ENCODE data around the gene ATP9B. TPM values are rescaled to one million over a fixed set of nuclear protein-coding genes. Genes with fewer than 3 reads are reported as not detected.
A peak's percentile ranks its signal among the peaks of the same experiment; 100 is the strongest.

Gene ATP9B
- total RNA-seq, 2 donors from 2014 or later, result 29.1 to 38.1 TPM

DNA sequence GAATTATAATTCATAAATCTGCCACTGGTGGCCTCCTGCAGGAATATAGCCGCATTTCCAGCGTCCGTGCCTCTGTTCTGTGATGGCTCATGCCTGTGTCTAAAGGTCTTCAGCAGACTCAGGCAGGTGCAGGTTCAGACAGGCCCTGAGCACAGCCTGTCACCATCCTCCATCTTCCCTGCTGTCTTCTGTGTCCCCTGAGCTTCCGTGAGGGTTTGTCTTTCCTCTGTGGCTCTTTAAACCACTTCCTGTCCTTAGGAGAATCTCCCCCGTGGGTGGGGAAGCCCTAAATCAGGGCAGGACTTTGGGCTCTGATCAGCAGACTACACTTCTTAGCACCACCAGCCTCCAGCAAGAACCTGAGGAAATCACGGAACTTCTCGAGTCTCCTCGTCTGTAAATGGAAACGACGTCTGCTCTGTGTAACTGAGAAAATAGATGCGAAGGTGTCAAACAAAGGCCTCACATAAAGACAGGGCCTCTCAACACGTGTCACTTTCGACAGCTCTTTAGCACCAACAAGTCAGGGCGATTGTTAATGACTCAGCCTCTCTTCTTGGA is 302.4 kb downstream of the ATP9B start:
- DNase-seq, result no peak
- TF ChIP-seq, protein P1, sequence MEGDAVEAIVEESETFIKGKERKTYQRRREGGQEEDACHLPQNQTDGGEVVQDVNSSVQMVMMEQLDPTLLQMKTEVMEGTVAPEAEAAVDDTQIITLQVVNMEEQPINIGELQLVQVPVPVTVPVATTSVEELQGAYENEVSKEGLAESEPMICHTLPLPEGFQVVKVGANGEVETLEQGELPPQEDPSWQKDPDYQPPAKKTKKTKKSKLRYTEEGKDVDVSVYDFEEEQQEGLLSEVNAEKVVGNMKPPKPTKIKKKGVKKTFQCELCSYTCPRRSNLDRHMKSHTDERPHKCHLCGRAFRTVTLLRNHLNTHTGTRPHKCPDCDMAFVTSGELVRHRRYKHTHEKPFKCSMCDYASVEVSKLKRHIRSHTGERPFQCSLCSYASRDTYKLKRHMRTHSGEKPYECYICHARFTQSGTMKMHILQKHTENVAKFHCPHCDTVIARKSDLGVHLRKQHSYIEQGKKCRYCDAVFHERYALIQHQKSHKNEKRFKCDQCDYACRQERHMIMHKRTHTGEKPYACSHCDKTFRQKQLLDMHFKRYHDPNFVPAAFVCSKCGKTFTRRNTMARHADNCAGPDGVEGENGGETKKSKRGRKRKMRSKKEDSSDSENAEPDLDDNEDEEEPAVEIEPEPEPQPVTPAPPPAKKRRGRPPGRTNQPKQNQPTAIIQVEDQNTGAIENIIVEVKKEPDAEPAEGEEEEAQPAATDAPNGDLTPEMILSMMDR (conservative IDR thresholded peaks at IDR 0.05), result no peak
- H3K9me3 ChIP-seq (ENCODE audit: control insufficient read depth, low read length), result no peaks in the 10 kb centered on the region
- no peak overlapping the region for H3K4me3 ChIP-seq (ENCODE audit: low read length)
- no peaks in the 10 kb centered on the region for H3K27me3 Mint-ChIP-seq (ENCODE audit: insufficient read depth)
- H3K4me3 Mint-ChIP-seq, result no peak overlapping the region
- H3K27ac ChIP-seq (ENCODE audit: low read depth, low read length), result no peak overlapping the region
- H3K4me1 Mint-ChIP-seq, result no peaks in the 10 kb centered on the region
- peak overlapping the region; percentile 16 for H3K27ac Mint-ChIP-seq
- no peak overlapping the region for H3K9ac ChIP-seq (ENCODE audit: extremely low read depth, low read length, poor library complexity, severe bottlenecking)
- no peaks in the 10 kb centered on the region for H3K27me3 ChIP-seq (ENCODE audit: control insufficient read depth, insufficient read depth, low read length, poor library complexity, severe bottlenecking)
- H3K4me1 ChIP-seq (ENCODE audit: control insufficient read depth, insufficient read depth, low read length), result no peaks in the 10 kb centered on the region
- no peaks in the 10 kb centered on the region for H3K9me3 Mint-ChIP-seq
- H3K36me3 ChIP-seq (ENCODE audit: control insufficient read depth, insufficient read depth, low read length), result no peaks in the 10 kb centered on the region
- peaks cover 17% of the 10 kb centered on the region for H3K36me3 Mint-ChIP-seq (ENCODE audit: low read depth)
- WGBS, 2 experiments (ENCODE audit: insufficient coverage in 1 of 2, insufficient read length in 1 of 2), result 89 to 91% methylated on average over 14 of the region's 14 CpGs

DNA sequence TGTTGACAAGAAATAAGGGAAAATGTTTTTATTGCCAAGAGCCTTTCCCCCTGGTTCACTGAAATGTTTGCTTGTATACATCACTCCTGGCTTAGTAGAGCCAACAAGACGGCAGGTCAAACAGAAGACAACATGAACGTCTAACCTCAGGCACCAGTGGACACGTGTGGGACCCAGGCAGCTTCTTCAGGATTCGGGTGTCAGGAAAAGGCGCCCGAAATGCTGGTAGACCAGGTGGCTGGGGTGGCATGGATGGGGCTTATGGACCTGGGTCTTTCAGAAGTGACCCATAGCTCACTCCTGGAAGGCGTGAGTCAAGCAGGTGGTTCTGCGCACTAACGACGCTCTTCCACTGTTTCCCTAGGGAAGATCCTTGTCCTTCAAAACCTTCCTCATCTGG is 303.3 kb downstream of the ATP9B start:
- DNase-seq, result no peak
- WGBS, 2 experiments (ENCODE audit: insufficient coverage in 1 of 2, insufficient read length in 1 of 2), result 93 to 96% methylated on average over 9 to 10 of the region's 10 CpGs
- Histone ChIP-seq H3K9me3 (ENCODE audit: control insufficient read depth, low read length) (no peaks in the 10 kb centered on the region), H3K27me3 (ENCODE audit: control insufficient read depth, insufficient read depth, low read length, poor library complexity, severe bottlenecking) (no peaks in the 10 kb centered on the region), H3K4me1 (ENCODE audit: control insufficient read depth, insufficient read depth, low read length) (no peaks in the 10 kb centered on the region), H3K27ac (ENCODE audit: low read depth, low read length) (no peak overlapping the region), H3K4me3 (ENCODE audit: low read length) (no peak overlapping the region), H3K9ac (ENCODE audit: extremely low read depth, low read length, poor library complexity, severe bottlenecking) (no peak overlapping the region), H3K36me3 (ENCODE audit: control insufficient read depth, insufficient read depth, low read length) (no peaks in the 10 kb centered on the region)
- no peak overlapping the region for H3K27ac Mint-ChIP-seq
- no peaks in the 10 kb centered on the region for H3K4me1 Mint-ChIP-seq
- H3K27me3 Mint-ChIP-seq (ENCODE audit: insufficient read depth), result no peaks in the 10 kb centered on the region
- H3K36me3 Mint-ChIP-seq (ENCODE audit: low read depth), result peaks cover 20% of the 10 kb centered on the region
- no peak overlapping the region for H3K4me3 Mint-ChIP-seq
- no peaks in the 10 kb centered on the region for H3K9me3 Mint-ChIP-seq
- TF ChIP-seq, protein P1 (conservative IDR thresholded peaks at IDR 0.05), result no peak

DNA sequence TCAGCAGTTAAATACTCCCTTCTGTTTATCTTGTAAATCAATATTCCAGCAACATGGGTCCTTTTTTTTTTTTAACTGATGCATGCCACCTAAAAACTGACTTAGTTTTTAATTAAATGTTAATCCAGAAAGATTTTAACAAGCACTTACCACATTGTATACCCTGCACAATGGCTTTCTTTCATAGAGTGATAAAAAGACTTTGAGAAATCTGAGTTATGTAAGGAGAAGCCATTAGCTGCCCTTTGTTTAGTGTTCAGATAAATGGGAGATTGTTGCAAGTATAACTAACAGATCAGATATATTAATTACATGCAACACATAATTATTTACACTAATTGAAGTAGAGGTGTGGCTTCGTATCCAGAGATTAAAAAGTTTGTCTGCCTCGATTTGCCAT is 303.8 kb downstream of the ATP9B start:
- Mint-ChIP-seq H3K4me3 (no peak overlapping the region), H3K27ac (no peak overlapping the region), H3K9me3 (no peaks in the 10 kb centered on the region), H3K4me1 (no peaks in the 10 kb centered on the region), H3K27me3 (ENCODE audit: insufficient read depth) (no peaks in the 10 kb centered on the region), H3K36me3 (ENCODE audit: low read depth) (peaks cover 23% of the 10 kb centered on the region)
- H3K9ac ChIP-seq (ENCODE audit: extremely low read depth, low read length, poor library complexity, severe bottlenecking), result no peak overlapping the region
- 92 to 100% methylated on average over 2 of the region's 2 CpGs for WGBS, 2 experiments (ENCODE audit: insufficient coverage in 1 of 2, insufficient read length in 1 of 2)
- DNase-seq, result no peak
- no peak overlapping the region for H3K4me3 ChIP-seq (ENCODE audit: low read length)
- TF ChIP-seq, protein P1 (conservative IDR thresholded peaks at IDR 0.05), result no peak
- H3K27me3 ChIP-seq (ENCODE audit: control insufficient read depth, insufficient read depth, low read length, poor library complexity, severe bottlenecking), result no peaks in the 10 kb centered on the region
- no peaks in the 10 kb centered on the region for H3K4me1 ChIP-seq (ENCODE audit: control insufficient read depth, insufficient read depth, low read length)
- H3K36me3 ChIP-seq (ENCODE audit: control insufficient read depth, insufficient read depth, low read length), result no peaks in the 10 kb centered on the region
- H3K27ac ChIP-seq (ENCODE audit: low read depth, low read length), result no peak overlapping the region
- H3K9me3 ChIP-seq (ENCODE audit: control insufficient read depth, low read length), result no peaks in the 10 kb centered on the region

Data from endodermal cell (in vitro differentiated cells).